GM23338 (cell line): ENCODE measurements around the gene DYNLRB1.

Experiments
- CREB1 ChIP-seq: fragments of 250-450 bp; sonication (Bioruptor Pico); IDR thresholded peaks from 2 replicates; pipeline ENCODE4 v1.5.0; 2020; ENCODE audit warnings: low read depth, mild to moderate bottlenecking, moderate library complexity
- EZH2 ChIP-seq: fragments of 200-600 bp; sonication (generic); IDR thresholded peaks from one replicate; pipeline ENCODE4 v1.8.0; 2017; ENCODE audit warnings: antibody characterized with exemption, mild to moderate bottlenecking, low read depth; ENCODE audit not compliant: unreplicated experiment
- EZH2phosphoT487 ChIP-seq: fragments of 200-600 bp; sonication (generic); IDR thresholded peaks from one replicate; pipeline ENCODE4 v1.8.1; 2018; ENCODE audit warnings: antibody characterized with exemption; ENCODE audit not compliant: unreplicated experiment
- JUNB ChIP-seq: IDR thresholded peaks from one replicate; pipeline ENCODE4 v1.6.1; 2016; ENCODE audit warnings: antibody characterized with exemption; ENCODE audit not compliant: unreplicated experiment
- NANOG ChIP-seq: IDR thresholded peaks from 2 replicates; pipeline ENCODE4 v1.6.1; 2016; ENCODE audit warnings: antibody characterized with exemption, borderline replicate concordance
- POLR2AphosphoS5 ChIP-seq: IDR thresholded peaks from 2 replicates; pipeline ENCODE4 v1.6.1; 2016; ENCODE audit warnings: antibody characterized with exemption, low read depth
- STAT1 ChIP-seq: IDR thresholded peaks from one replicate; pipeline ENCODE4 v1.6.1; 2016; ENCODE audit warnings: antibody characterized with exemption; ENCODE audit not compliant: unreplicated experiment
- ZNF114 ChIP-seq: fragments of 250-450 bp; sonication (Bioruptor Pico); IDR thresholded peaks from 2 replicates; pipeline ENCODE4 v1.5.0; 2020; ENCODE audit warnings: mild to moderate bottlenecking, moderate library complexity
- ZNF331 ChIP-seq: fragments of 250-450 bp; sonication (Bioruptor Pico); IDR thresholded peaks from 2 replicates; pipeline ENCODE4 v1.5.0; 2020; ENCODE audit warnings: low read depth, mild to moderate bottlenecking, moderate library complexity
- TF ChIP-seq, protein P1 (sequence below), 2 experiments: fragments of 200-600 bp in 1 of 2; sonication (generic) in 1 of 2; conservative IDR thresholded peaks; 2 replicates each; pipeline versions ENCODE4 v1.5.1 to v1.6.1; 2016 to 2017; ENCODE audit warnings: antibody characterized with exemption in 2 of 2, low read depth in 2 of 2, mild to moderate bottlenecking in 2 of 2, moderate library complexity in 1 of 2
- TF ChIP-seq, protein P2 (sequence below): IDR thresholded peaks from one replicate; pipeline ENCODE4 v1.6.1; 2018; ENCODE audit warnings: antibody characterized with exemption; ENCODE audit not compliant: unreplicated experiment
- TF ChIP-seq, protein P3 (sequence below): IDR thresholded peaks from 2 replicates; pipeline ENCODE4 v1.6.1; 2016; ENCODE audit warnings: antibody characterized with exemption
- TF ChIP-seq, protein P4 (sequence below): fragments of 250-450 bp; sonication (Bioruptor Pico); IDR thresholded peaks from 2 replicates; pipeline ENCODE4 v1.5.0; 2020; ENCODE audit warnings: mild to moderate bottlenecking, moderate library complexity

DNA sequence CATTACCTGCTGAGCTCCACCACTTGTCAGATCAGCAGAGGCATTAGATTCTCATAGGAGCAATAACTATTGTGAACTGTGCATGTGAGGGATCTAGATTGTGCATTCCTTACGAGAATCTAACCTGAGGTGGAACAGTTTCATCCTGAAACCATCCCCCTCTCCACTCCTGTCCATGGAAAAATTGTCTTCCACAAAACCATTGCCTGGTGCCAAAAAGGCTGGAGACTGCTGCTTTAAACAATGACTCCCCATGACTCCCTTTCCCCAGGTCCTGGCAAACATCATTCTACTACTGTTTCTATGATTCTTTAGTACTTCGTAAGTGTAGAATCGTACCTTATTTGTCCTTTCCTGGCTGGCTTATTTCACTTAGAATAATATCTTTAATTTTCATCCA is 9.7 kb upstream of the DYNLRB1 start:
- TF ChIP-seq EZH2: no peak
- TF ChIP-seq, protein P1, sequence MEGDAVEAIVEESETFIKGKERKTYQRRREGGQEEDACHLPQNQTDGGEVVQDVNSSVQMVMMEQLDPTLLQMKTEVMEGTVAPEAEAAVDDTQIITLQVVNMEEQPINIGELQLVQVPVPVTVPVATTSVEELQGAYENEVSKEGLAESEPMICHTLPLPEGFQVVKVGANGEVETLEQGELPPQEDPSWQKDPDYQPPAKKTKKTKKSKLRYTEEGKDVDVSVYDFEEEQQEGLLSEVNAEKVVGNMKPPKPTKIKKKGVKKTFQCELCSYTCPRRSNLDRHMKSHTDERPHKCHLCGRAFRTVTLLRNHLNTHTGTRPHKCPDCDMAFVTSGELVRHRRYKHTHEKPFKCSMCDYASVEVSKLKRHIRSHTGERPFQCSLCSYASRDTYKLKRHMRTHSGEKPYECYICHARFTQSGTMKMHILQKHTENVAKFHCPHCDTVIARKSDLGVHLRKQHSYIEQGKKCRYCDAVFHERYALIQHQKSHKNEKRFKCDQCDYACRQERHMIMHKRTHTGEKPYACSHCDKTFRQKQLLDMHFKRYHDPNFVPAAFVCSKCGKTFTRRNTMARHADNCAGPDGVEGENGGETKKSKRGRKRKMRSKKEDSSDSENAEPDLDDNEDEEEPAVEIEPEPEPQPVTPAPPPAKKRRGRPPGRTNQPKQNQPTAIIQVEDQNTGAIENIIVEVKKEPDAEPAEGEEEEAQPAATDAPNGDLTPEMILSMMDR (conservative IDR thresholded peaks at IDR 0.05; ENCODE audit: low read depth in 2 of 2): no peak
- TF ChIP-seq, protein P2, sequence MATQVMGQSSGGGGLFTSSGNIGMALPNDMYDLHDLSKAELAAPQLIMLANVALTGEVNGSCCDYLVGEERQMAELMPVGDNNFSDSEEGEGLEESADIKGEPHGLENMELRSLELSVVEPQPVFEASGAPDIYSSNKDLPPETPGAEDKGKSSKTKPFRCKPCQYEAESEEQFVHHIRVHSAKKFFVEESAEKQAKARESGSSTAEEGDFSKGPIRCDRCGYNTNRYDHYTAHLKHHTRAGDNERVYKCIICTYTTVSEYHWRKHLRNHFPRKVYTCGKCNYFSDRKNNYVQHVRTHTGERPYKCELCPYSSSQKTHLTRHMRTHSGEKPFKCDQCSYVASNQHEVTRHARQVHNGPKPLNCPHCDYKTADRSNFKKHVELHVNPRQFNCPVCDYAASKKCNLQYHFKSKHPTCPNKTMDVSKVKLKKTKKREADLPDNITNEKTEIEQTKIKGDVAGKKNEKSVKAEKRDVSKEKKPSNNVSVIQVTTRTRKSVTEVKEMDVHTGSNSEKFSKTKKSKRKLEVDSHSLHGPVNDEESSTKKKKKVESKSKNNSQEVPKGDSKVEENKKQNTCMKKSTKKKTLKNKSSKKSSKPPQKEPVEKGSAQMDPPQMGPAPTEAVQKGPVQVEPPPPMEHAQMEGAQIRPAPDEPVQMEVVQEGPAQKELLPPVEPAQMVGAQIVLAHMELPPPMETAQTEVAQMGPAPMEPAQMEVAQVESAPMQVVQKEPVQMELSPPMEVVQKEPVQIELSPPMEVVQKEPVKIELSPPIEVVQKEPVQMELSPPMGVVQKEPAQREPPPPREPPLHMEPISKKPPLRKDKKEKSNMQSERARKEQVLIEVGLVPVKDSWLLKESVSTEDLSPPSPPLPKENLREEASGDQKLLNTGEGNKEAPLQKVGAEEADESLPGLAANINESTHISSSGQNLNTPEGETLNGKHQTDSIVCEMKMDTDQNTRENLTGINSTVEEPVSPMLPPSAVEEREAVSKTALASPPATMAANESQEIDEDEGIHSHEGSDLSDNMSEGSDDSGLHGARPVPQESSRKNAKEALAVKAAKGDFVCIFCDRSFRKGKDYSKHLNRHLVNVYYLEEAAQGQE: no peak
- no peak for TF ChIP-seq EZH2phosphoT487
- no peak for TF ChIP-seq POLR2AphosphoS5
- TF ChIP-seq ZNF114: no peak
- no peak for TF ChIP-seq JUNB
- no peak for TF ChIP-seq CREB1 (CRISPR knock-in tag)
- no peak for TF ChIP-seq NANOG
- TF ChIP-seq, protein P3, sequence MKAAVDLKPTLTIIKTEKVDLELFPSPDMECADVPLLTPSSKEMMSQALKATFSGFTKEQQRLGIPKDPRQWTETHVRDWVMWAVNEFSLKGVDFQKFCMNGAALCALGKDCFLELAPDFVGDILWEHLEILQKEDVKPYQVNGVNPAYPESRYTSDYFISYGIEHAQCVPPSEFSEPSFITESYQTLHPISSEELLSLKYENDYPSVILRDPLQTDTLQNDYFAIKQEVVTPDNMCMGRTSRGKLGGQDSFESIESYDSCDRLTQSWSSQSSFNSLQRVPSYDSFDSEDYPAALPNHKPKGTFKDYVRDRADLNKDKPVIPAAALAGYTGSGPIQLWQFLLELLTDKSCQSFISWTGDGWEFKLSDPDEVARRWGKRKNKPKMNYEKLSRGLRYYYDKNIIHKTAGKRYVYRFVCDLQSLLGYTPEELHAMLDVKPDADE: no peak
- no peak for TF ChIP-seq ZNF331 (CRISPR knock-in tag)
- TF ChIP-seq, protein P4, sequence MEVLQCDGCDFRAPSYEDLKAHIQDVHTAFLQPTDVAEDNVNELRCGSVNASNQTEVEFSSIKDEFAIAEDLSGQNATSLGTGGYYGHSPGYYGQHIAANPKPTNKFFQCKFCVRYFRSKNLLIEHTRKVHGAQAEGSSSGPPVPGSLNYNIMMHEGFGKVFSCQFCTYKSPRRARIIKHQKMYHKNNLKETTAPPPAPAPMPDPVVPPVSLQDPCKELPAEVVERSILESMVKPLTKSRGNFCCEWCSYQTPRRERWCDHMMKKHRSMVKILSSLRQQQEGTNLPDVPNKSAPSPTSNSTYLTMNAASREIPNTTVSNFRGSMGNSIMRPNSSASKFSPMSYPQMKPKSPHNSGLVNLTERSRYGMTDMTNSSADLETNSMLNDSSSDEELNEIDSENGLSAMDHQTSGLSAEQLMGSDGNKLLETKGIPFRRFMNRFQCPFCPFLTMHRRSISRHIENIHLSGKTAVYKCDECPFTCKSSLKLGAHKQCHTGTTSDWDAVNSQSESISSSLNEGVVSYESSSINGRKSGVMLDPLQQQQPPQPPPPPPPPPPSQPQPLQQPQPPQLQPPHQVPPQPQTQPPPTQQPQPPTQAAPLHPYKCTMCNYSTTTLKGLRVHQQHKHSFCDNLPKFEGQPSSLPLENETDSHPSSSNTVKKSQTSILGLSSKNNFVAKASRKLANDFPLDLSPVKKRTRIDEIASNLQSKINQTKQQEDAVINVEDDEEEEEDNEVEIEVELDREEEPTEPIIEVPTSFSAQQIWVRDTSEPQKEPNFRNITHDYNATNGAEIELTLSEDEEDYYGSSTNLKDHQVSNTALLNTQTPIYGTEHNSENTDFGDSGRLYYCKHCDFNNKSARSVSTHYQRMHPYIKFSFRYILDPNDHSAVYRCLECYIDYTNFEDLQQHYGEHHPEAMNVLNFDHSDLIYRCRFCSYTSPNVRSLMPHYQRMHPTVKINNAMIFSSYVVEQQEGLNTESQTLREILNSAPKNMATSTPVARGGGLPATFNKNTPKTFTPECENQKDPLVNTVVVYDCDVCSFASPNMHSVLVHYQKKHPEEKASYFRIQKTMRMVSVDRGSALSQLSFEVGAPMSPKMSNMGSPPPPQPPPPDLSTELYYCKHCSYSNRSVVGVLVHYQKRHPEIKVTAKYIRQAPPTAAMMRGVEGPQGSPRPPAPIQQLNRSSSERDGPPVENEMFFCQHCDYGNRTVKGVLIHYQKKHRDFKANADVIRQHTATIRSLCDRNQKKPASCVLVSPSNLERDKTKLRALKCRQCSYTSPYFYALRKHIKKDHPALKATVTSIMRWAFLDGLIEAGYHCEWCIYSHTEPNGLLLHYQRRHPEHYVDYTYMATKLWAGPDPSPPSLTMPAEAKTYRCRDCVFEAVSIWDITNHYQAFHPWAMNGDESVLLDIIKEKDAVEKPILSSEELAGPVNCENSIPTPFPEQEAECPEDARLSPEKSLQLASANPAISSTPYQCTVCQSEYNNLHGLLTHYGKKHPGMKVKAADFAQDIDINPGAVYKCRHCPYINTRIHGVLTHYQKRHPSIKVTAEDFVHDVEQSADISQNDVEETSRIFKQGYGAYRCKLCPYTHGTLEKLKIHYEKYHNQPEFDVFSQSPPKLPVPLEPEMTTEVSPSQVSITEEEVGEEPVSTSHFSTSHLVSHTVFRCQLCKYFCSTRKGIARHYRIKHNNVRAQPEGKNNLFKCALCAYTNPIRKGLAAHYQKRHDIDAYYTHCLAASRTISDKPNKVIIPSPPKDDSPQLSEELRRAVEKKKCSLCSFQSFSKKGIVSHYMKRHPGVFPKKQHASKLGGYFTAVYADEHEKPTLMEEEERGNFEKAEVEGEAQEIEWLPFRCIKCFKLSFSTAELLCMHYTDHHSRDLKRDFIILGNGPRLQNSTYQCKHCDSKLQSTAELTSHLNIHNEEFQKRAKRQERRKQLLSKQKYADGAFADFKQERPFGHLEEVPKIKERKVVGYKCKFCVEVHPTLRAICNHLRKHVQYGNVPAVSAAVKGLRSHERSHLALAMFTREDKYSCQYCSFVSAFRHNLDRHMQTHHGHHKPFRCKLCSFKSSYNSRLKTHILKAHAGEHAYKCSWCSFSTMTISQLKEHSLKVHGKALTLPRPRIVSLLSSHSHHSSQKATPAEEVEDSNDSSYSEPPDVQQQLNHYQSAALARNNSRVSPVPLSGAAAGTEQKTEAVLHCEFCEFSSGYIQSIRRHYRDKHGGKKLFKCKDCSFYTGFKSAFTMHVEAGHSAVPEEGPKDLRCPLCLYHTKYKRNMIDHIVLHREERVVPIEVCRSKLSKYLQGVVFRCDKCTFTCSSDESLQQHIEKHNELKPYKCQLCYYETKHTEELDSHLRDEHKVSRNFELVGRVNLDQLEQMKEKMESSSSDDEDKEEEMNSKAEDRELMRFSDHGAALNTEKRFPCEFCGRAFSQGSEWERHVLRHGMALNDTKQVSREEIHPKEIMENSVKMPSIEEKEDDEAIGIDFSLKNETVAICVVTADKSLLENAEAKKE (CRISPR knock-in tag): no peak
- no peak for TF ChIP-seq STAT1
